GM12873 (cell line): ENCODE results near the gene ATG2A.

ENCODE experiments used
- CTCF ChIP-seq: IDR thresholded peaks from 2 replicates; pipeline ENCODE4 v1.5.1; 2012; ENCODE audit warnings: low read depth, mild to moderate bottlenecking, moderate library complexity, low read length, control low read depth; ENCODE audit not compliant: insufficient read depth; ENCODE audit errors: missing control alignments

The ATG2A gene

GRCh38 chr11:64881476-64881875 is 35.5 kb downstream of the ATG2A start:
- TF ChIP-seq CTCF: no peak

DNA sequence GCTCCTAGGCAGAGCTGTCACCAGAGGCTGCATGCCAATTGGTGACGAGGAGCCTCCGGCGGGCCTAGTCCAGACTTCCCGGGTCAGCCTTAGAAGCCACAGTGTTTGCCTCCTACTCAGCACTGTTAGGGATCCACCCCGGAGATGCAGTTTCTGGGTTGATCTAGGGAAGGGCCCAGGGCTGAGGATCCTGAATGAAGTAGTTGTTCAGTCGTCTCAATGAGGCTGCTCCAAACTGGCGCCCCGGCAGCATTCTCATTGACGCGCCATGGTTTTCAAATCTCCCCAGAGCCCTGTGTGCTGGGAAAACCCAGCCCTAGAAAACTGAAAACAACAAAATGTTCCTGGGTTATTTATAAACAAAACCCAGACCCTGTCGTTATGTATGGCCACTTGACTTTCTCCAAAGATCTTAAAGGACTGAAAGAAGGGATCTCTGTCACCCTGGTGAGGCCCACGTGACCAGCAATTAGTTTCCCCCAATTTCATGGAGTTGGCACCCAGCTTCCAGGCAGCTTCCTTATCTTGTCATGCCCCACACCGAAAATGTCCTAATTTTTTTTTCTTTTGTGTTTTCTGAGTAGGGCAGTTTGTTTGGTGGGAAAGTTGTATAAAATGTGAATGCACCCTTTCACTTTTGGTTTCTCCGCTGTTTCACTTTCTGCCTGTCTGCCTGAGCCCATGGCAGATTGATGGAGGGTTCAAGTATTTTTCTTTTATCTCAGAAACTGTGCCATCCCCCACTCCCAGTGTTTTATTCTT is 36.6 kb downstream of the ATG2A start:
- no peak for TF ChIP-seq CTCF

- no peak for TF ChIP-seq CTCF
Observed at GRCh38 chr11:64879244-64879900, 37.6 kb downstream of the ATG2A start.

GRCh38 chr11:64878494-64879243 is 38.3 kb downstream of the ATG2A start, which contains the start of gene EHD1:
Gene EHD1, minus strand, starts transcription at chr11:64878621. Its CDS starts 157 bp downstream, at chr11:64878464.
- peak; percentile 60 for TF ChIP-seq CTCF

DNA sequence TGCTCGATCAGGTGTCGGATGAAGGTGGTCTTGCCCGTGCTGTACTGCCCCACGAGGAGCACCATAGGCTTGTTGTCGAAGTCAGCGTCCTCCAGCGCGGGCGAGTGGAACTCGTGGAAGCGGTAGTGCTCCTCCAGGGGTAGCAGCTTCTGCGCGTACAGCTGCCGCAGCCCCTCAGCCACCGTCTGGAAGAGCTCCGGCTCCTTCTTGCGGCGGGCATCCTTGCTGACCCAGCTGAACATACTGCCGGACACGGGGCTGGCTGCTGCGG is 38.9 kb downstream of the ATG2A start:
- no peak for TF ChIP-seq CTCF

DNA sequence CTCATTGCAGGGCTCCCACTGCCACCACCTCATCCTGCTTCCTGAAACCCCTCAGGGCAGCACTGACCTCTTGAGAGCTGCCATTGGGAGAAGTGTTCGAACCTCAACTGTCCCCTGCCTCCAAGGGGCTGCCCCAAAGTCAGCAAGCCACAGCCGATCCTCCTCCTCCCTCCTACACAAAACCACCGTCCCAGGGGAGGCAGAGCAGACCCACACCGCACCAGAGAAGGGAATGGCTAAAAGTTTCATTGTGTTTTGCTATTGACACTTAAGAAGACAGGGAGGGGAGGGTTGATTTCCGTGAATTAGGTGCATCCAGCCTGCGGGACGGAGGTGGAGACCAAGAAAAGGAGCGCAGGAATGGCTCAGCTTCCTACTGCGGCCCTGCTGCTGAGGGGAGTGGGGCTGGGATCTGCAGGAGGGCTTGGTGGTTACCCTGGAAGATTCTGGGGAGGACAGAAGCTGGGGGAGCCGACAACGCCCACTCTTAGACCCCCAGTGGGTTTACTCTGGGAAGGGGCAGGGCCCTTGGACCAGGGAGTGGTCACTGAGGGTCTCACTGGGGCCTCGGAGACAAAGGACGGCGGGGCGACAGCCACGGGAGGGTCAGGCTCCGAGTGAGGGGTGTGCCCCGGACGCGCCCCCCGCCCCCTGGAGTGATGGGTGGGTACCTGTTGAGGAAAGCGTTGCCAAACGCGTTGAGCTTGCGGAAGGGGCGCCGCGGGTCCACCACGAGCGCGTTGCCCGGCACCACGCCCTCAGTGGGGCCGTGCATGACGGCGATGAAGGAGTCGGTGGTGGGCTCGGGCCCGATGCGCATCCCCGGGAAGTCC is 39.4 kb downstream of the ATG2A start:
- no peak for TF ChIP-seq CTCF
